HepG2 (cell line): ENCODE data around the gene ESPNL. TPM values are rescaled to one million over a fixed set of nuclear protein-coding genes. Genes with fewer than 3 reads are reported as not detected.

Experiments
- ARID2 ChIP-seq: sonication (generic); formaldehyde crosslinking; IDR thresholded peaks from 2 replicates; pipeline ENCODE4 v1.8.1; 2022; ENCODE audit warnings: mild to moderate bottlenecking, missing genetic modification reagents, borderline replicate concordance
- DPF2 ChIP-seq: sonication (generic); formaldehyde crosslinking; IDR thresholded peaks from 2 replicates; pipeline ENCODE4 v1.4.0; 2020; ENCODE audit warnings: mild to moderate bottlenecking, low read depth, missing genetic modification reagents, borderline replicate concordance
- EEA1 ChIP-seq: sonication (generic); formaldehyde crosslinking; IDR thresholded peaks from 2 replicates; pipeline ENCODE4 v1.5.1; 2020; ENCODE audit warnings: mild to moderate bottlenecking, missing genetic modification reagents, borderline replicate concordance
- GTF3A ChIP-seq: sonication (generic); formaldehyde crosslinking; conservative IDR thresholded peaks from 2 replicates; pipeline ENCODE4 v1.4.0; 2020; ENCODE audit warnings: mild to moderate bottlenecking, missing genetic modification reagents
- HNRNPH1 ChIP-seq: fragments of 200-400 bp; formaldehyde crosslinking; optimal IDR thresholded peaks from 2 replicates; pipeline ENCODE3; 2017; ENCODE audit warnings: mild to moderate bottlenecking, low read depth, low read length
- HOXA3 ChIP-seq: sonication (generic); formaldehyde crosslinking; IDR thresholded peaks from 2 replicates; pipeline ENCODE4 v1.5.0; 2020; ENCODE audit warnings: missing genetic modification reagents
- KMT2B ChIP-seq: IDR thresholded peaks from 2 replicates; pipeline ENCODE4 v1.6.1; 2016; ENCODE audit warnings: missing genetic modification reagents, missing compliant biosample characterization
- MATR3 ChIP-seq: sonication (generic); formaldehyde crosslinking; IDR thresholded peaks from 2 replicates; pipeline ENCODE4 v1.4.0; 2020; ENCODE audit warnings: missing genetic modification reagents
- PRDM4 ChIP-seq: sonication (generic); formaldehyde crosslinking; IDR thresholded peaks from 2 replicates; pipeline ENCODE4 v1.9.0; 2021; ENCODE audit warnings: missing genetic modification reagents, borderline replicate concordance
- SALL2 ChIP-seq: sonication (generic); formaldehyde crosslinking; IDR thresholded peaks from 2 replicates; pipeline ENCODE4 v1.8.1; 2023; ENCODE audit warnings: mild to moderate bottlenecking, missing genetic modification reagents, inconsistent platforms
- SAP130 ChIP-seq: IDR thresholded peaks from 2 replicates; pipeline ENCODE4 v1.6.1; 2016; ENCODE audit warnings: low read depth
- SP140L ChIP-seq: sonication (generic); formaldehyde crosslinking; IDR thresholded peaks from 2 replicates; pipeline ENCODE4 v1.4.0; 2020; ENCODE audit warnings: missing genetic modification reagents, borderline replicate concordance
- TEAD3 ChIP-seq: optimal IDR thresholded peaks from 2 replicates; pipeline ENCODE3; 2016; ENCODE audit warnings: borderline replicate concordance
- TFDP1 ChIP-seq: IDR thresholded peaks from 2 replicates; pipeline ENCODE4 v1.6.1; 2016; ENCODE audit warnings: missing compliant biosample characterization, missing genetic modification reagents, borderline replicate concordance
- ZFP37 ChIP-seq: sonication (generic); formaldehyde crosslinking; IDR thresholded peaks from 2 replicates; pipeline ENCODE4 v1.4.0; 2020; ENCODE audit warnings: missing genetic modification reagents, borderline replicate concordance
- ZNF138 ChIP-seq: sonication (generic); formaldehyde crosslinking; IDR thresholded peaks from 2 replicates; pipeline ENCODE4 v1.5.0; 2020; ENCODE audit warnings: mild to moderate bottlenecking, low read depth, missing genetic modification reagents
- ZNF3 ChIP-seq: IDR thresholded peaks from 2 replicates; pipeline ENCODE4 v1.7.0; 2017; ENCODE audit warnings: inconsistent platforms
- ZNF383 ChIP-seq: sonication (generic); formaldehyde crosslinking; IDR thresholded peaks from 2 replicates; pipeline ENCODE4 v1.4.0; 2020; ENCODE audit warnings: missing genetic modification reagents, mild to moderate bottlenecking, borderline replicate concordance
- ZNF550 ChIP-seq: sonication (generic); formaldehyde crosslinking; IDR thresholded peaks from 2 replicates; pipeline ENCODE4 v1.4.0; 2020; ENCODE audit warnings: mild to moderate bottlenecking, missing genetic modification reagents, borderline replicate concordance
- ZNF552 ChIP-seq: sonication (generic); formaldehyde crosslinking; IDR thresholded peaks from 2 replicates; pipeline ENCODE4 v1.9.0; 2022; ENCODE audit warnings: missing genetic modification reagents, mild to moderate bottlenecking, borderline replicate concordance
- ZNF558 ChIP-seq: sonication (generic); formaldehyde crosslinking; IDR thresholded peaks from 2 replicates; pipeline ENCODE4 v1.9.0; 2022; ENCODE audit warnings: mild to moderate bottlenecking, missing genetic modification reagents, borderline replicate concordance
- ZNF746 ChIP-seq: sonication (generic); formaldehyde crosslinking; IDR thresholded peaks from 2 replicates; pipeline ENCODE4 v1.8.0; 2022; ENCODE audit warnings: mild to moderate bottlenecking, missing genetic modification reagents
- polyA plus RNA-seq, 8 experiments: library from polyadenylated mRNA; depleted of rRNA in 3 of 8; stranded (reverse) in 7 of 8; unstranded in 1 of 8; fragments of >200 nt; fragmentation: Illumina TruSeq in 4 of 8; extraction: Trizol in 4 of 8; gene quantifications; 2 replicates each; pipeline versions ENCODE4 v1.2.1 to v1.2.3, GENCODE V29; 2011 to 2016; ENCODE audit warnings: low read depth in 4 of 8, missing spikeins in 1 of 8, mixed read lengths in 1 of 8; ENCODE audit not compliant: insufficient read depth in 1 of 8
- total RNA-seq, 5 experiments: library from RNA; depleted of rRNA; stranded (reverse); fragments of >200 nt; fragmentation: Illumina TruSeq; extraction: Trizol; gene quantifications; 2 replicates each; pipeline ENCODE4 v1.2.3, GENCODE V29; 2016; ENCODE audit warnings: low read depth in 1 of 5
- TF ChIP-seq, protein P1 (sequence below): sonication (generic); formaldehyde crosslinking; IDR thresholded peaks from 2 replicates; pipeline ENCODE4 v1.9.0; 2022; ENCODE audit warnings: low read depth, missing genetic modification reagents

ESPNL gene
- total and polyA plus RNA-seq, 2 of the 13 experiments (the other 11 are each of a cell fraction or from before 2014, with no cell fraction given), result 0.45 to 0.80 TPM

- TF ChIP-seq EEA1 (CRISPR knock-in tag), result 0 out of 2 replicates have a peak, but pooled peaks have one; percentile 78
- TF ChIP-seq DPF2 (CRISPR knock-in tag), result 0 out of 2 replicates have a peak, but pooled peaks have one; percentile 19
- TF ChIP-seq ARID2 (CRISPR knock-in tag), result no peak
- TF ChIP-seq ZNF138 (CRISPR knock-in tag), result peak; percentile 30; the same call in 1 of the 2 replicates
- TF ChIP-seq ZNF558, result 0 out of 2 replicates have a peak, but pooled peaks have one; percentile 11
- TF ChIP-seq ZNF746 (CRISPR knock-in tag), result peak; percentile 65; the same call in 1 of the 2 replicates
- TF ChIP-seq ZNF3, result no peak
- TF ChIP-seq HOXA3 (CRISPR knock-in tag), result no peak
- TF ChIP-seq SP140L (CRISPR knock-in tag), result no peak
- peak; percentile 4 for TF ChIP-seq TEAD3 (CRISPR knock-in tag)
- TF ChIP-seq ZNF383, result 0 out of 2 replicates have a peak, but pooled peaks have one; percentile 11
- TF ChIP-seq ZFP37 (CRISPR knock-in tag), result 0 out of 2 replicates have a peak, but pooled peaks have one; percentile 52
- TF ChIP-seq, protein P1, sequence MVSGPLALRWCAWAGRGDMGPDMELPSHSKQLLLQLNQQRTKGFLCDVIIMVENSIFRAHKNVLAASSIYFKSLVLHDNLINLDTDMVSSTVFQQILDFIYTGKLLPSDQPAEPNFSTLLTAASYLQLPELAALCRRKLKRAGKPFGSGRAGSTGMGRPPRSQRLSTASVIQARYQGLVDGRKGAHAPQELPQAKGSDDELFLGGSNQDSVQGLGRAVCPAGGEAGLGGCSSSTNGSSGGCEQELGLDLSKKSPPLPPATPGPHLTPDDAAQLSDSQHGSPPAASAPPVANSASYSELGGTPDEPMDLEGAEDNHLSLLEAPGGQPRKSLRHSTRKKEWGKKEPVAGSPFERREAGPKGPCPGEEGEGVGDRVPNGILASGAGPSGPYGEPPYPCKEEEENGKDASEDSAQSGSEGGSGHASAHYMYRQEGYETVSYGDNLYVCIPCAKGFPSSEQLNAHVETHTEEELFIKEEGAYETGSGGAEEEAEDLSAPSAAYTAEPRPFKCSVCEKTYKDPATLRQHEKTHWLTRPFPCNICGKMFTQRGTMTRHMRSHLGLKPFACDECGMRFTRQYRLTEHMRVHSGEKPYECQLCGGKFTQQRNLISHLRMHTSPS, result 0 out of 2 replicates have a peak, but pooled peaks have one; percentile 36
- TF ChIP-seq SAP130 (CRISPR knock-in tag), result peak; percentile 47
- TF ChIP-seq PRDM4 (CRISPR knock-in tag), result no peak
- TF ChIP-seq HNRNPH1, result no peak
- TF ChIP-seq SALL2 (CRISPR knock-in tag), result peak; percentile 12; the same call in 1 of the 2 replicates
- TF ChIP-seq ZNF550, result no peak
- no peak for TF ChIP-seq MATR3 (CRISPR knock-in tag)
- TF ChIP-seq ZNF552 (CRISPR knock-in tag), result 0 out of 2 replicates have a peak, but pooled peaks have one; percentile 49
- TF ChIP-seq GTF3A (CRISPR knock-in tag), result peak; percentile 11; the same call in 1 of the 2 replicates
- 0 out of 2 replicates have a peak, but pooled peaks have one; percentile 20 for TF ChIP-seq KMT2B (CRISPR knock-in tag)
- peak; percentile 65; the same call in 1 of the 2 replicates for TF ChIP-seq TFDP1
These were observed 38.6 kb upstream of the ESPNL start (continued) for GRCh38 chr2:238061315-238062202.
